ENCODE results near the gene PLCL2.

DNA sequence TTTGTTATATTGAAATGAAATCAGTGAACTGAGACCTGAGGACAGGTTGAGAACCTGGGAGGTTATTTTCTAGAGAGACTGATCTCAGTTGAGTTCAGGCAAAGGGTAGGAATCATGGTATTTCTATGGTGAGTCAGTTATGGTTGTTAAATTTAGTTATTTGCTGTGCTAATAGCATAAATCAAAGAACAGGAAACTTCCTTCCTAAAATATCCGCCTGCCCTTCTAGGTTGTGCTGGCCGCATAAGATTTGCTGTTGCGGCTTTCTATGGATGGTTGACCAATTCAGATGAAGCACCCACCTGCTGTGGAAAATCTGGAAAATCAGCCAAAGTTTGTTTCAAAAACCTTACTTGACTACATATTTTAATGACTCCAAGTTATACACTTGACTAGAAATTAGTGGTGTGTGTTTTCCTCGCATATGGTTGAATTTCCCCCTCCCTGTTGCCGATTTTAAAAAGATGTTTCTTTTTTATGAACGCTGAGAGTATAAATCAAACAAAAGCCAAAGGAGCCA lies 52.6 kb downstream of the PLCL2 start:
- TF ChIP-seq CTCF (IDR thresholded peaks at IDR 0.05): no peak
- TF ChIP-seq POLR2A (IDR thresholded peaks at IDR 0.05): no peak

All from body of pancreas (tissue), 4 donors.